Measurements from ENCODE around the gene MAF. TPM values are rescaled to one million over a fixed set of nuclear protein-coding genes. Genes with fewer than 3 reads are reported as not detected.

The MAF gene
- total RNA-seq: 10 to 100 TPM; 12.3 to 21.1 TPM

- intact Hi-C loops (cut with DNase I): loop anchor here (10.0 kb wide), 3 partner anchors 174 to 1096 kb away; no protein-coding TSS in a partner anchor
- Histone ChIP-seq H3K27ac (peak within 1 kb of the TSS; percentile 79), H3K4me3 (peak within 1 kb of the TSS; percentile 66), H3K9me3 (no peaks in the 10 kb centered on the region), H3K9ac (ENCODE audit: low read depth in 2 of 2, low read length in 2 of 2) (peak within 1 kb of the TSS; percentile 73 to 86), H3K36me3 (no peaks in the 10 kb centered on the region), H3K27me3 (peaks cover 4% of the 10 kb centered on the region), H3K4me1 (no peaks in the 10 kb centered on the region)
- TF ChIP-seq CTCF (IDR thresholded peaks at IDR 0.05): no peak
- DNase-seq: peak; percentile 96
These were observed at the start of gene MAF for GRCh38 chr16:79600638-79601091. TSS of gene MAF (minus strand) at chr16:79600737. CDS start at chr16:79599902, 835 bp downstream.

GRCh38 chr16:79648826-79649225, 48.3 kb upstream of the MAF start:
- no peak for DNase-seq
- H3K36me3 ChIP-seq: no peaks in the 10 kb centered on the region
- intact Hi-C loops (cut with DNase I): no loop called here
- H3K4me1 ChIP-seq: no peaks in the 10 kb centered on the region
- no peak overlapping the region for H3K27ac ChIP-seq
- H3K4me3 ChIP-seq: no peak overlapping the region
- no peak overlapping the region for H3K9ac ChIP-seq (ENCODE audit: low read depth in 2 of 2, low read length in 2 of 2)
- H3K9me3 ChIP-seq: no peaks in the 10 kb centered on the region
- TF ChIP-seq CTCF (IDR thresholded peaks at IDR 0.05): no peak
- H3K27me3 ChIP-seq: no peaks in the 10 kb centered on the region

GRCh38 chr16:79647586-79647985, 47.0 kb upstream of the MAF start:
- DNase-seq: no peak
- intact Hi-C loops (cut with DNase I): no loop called here
- TF ChIP-seq CTCF (IDR thresholded peaks at IDR 0.05): no peak
- Histone ChIP-seq H3K36me3 (no peaks in the 10 kb centered on the region), H3K27ac (no peak overlapping the region), H3K4me3 (no peak overlapping the region), H3K9me3 (no peaks in the 10 kb centered on the region), H3K9ac (ENCODE audit: low read depth in 2 of 2, low read length in 2 of 2) (no peak overlapping the region), H3K27me3 (no peaks in the 10 kb centered on the region), H3K4me1 (no peaks in the 10 kb centered on the region)

GRCh38 chr16:79645701-79646100, 45.2 kb upstream of the MAF start:
- H3K36me3 ChIP-seq: no peaks in the 10 kb centered on the region
- intact Hi-C loops (cut with DNase I): no loop called here
- no peaks in the 10 kb centered on the region for H3K9me3 ChIP-seq
- H3K4me1 ChIP-seq: no peaks in the 10 kb centered on the region
- no peak overlapping the region for H3K27ac ChIP-seq
- H3K9ac ChIP-seq (ENCODE audit: low read depth in 2 of 2, low read length in 2 of 2): no peak overlapping the region
- no peaks in the 10 kb centered on the region for H3K27me3 ChIP-seq
- H3K4me3 ChIP-seq: no peak overlapping the region
- TF ChIP-seq CTCF (IDR thresholded peaks at IDR 0.05): no peak
- DNase-seq: no peak

- Histone ChIP-seq H3K27me3 (no peaks in the 10 kb centered on the region), H3K9me3 (no peaks in the 10 kb centered on the region), H3K4me3 (no peak overlapping the region), H3K27ac (no peak overlapping the region), H3K9ac (ENCODE audit: low read depth in 2 of 2, low read length in 2 of 2) (no peak overlapping the region), H3K36me3 (no peaks in the 10 kb centered on the region), H3K4me1 (no peaks in the 10 kb centered on the region)
- intact Hi-C loops (cut with DNase I): no loop called here
- no peak for DNase-seq
- TF ChIP-seq CTCF (IDR thresholded peaks at IDR 0.05): no peak
These were observed 44.6 kb upstream of the MAF start for GRCh38 chr16:79644971-79645667.
